ENCODE measurements around the gene ITPKB.
A peak's percentile ranks its signal among the peaks of the same experiment; 100 is the strongest.

ITPKB gene

DNA sequence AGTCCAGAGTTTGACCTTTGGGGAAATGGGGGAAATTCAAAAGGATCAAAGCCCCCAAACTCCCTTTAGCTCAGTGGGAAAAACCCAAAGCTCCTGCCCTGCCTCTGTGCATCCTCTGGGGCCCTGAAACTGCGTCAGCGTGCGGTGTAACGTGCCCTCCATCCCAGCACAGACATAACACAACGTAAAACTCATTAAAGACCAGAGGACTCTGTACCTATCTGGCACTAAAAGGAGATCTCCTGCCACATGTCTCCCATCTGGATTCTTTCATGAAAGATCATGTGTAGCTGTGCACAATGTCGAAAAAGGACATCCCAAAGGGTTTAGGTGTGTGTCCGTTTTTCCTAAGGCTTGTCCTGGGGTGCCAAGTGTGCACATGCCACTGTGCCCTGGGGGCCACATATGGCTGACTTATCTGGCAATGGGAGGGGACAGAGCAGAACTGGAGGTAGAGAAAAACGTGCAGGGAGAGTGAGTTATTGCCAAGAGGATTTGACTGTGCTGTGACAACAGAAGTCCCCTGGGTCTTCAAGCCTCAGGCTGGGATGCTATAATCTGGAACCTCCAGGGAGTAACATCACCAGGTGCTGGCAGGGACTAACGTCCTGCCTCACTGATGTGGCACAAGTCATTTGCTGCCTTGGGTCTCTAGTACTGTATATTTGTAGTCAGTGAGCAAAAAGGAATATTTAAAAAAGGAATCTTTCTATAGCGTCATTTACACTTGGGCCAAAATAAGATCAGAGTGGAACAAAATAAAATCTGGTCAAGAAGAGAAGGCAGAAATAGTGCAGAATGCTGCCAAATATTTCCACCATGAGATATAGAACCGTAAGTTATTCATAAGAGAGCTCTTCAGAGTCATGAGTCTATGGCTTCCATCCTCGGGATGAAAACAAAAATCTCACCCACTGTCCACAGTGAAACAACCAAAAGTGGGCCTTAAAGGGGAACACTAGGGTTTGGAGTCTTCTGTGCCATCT lies 52.3 kb downstream of the ITPKB start:
- no peak for DNase-seq (ENCODE audit: low spot score)
- Histone ChIP-seq H3K4me3 (no peak overlapping the region), H3K27ac (peak overlapping the region; percentile 59 to 73)
- TF ChIP-seq, protein P1, sequence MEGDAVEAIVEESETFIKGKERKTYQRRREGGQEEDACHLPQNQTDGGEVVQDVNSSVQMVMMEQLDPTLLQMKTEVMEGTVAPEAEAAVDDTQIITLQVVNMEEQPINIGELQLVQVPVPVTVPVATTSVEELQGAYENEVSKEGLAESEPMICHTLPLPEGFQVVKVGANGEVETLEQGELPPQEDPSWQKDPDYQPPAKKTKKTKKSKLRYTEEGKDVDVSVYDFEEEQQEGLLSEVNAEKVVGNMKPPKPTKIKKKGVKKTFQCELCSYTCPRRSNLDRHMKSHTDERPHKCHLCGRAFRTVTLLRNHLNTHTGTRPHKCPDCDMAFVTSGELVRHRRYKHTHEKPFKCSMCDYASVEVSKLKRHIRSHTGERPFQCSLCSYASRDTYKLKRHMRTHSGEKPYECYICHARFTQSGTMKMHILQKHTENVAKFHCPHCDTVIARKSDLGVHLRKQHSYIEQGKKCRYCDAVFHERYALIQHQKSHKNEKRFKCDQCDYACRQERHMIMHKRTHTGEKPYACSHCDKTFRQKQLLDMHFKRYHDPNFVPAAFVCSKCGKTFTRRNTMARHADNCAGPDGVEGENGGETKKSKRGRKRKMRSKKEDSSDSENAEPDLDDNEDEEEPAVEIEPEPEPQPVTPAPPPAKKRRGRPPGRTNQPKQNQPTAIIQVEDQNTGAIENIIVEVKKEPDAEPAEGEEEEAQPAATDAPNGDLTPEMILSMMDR (IDR thresholded peaks at IDR 0.05) = no peak

DNA sequence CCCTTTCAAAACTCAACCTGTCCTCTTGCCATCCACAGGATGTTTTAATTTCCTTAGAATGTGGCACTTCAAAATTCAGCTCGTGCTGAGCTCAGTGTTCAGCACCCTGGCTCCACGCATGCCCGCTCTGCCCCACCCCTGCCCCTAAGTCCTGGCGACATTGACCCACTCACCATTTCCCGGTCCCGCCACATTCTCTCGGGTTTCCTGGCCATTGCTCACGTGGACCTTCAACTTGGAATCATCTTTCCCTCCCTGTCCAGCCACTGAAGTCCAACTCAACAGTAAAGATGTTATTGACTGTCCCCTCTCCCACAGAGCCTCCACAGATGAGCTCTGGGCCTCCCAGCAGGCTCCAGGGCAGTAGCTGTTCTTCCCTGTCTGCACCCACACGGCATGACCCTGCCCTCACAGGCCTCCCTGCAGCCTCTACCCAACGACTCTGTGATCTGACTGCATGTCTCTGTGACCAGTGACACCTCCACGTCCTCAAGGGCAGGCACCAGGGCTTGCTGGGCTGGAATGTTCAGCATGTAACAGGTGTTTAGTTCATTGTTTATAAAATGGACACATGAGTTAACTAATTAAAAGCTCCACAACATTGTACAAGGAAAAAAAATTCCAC lies 53.8 kb downstream of the ITPKB start:
- H3K4me3 ChIP-seq = no peak overlapping the region
- H3K27ac ChIP-seq = no peak overlapping the region
- no peak for DNase-seq (ENCODE audit: low spot score)
- TF ChIP-seq, protein P1 (IDR thresholded peaks at IDR 0.05) = no peak

DNA sequence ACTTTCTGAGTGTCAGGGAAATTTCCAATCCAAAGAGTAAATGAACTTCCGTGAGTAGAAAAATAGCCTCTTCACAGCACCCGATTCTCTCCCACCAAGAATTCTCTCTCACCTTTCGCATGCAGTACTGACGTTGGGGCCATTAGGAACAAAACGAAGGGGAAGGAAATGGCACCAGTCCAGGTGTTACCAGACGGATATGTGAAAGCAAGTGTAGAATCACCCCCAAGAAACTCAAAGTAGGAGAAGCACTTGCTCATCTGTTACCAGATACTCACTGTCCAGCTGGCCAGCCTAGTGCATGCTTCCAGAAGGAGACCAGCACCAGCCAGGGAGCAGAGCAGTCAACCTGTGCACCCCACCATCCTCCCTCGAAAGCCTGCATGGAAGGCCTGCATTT lies 55.1 kb downstream of the ITPKB start:
- TF ChIP-seq, protein P1 (IDR thresholded peaks at IDR 0.05) = no peak
- H3K4me3 ChIP-seq = no peak overlapping the region
- no peak overlapping the region for H3K27ac ChIP-seq
- no peak for DNase-seq (ENCODE audit: low spot score)

DNA sequence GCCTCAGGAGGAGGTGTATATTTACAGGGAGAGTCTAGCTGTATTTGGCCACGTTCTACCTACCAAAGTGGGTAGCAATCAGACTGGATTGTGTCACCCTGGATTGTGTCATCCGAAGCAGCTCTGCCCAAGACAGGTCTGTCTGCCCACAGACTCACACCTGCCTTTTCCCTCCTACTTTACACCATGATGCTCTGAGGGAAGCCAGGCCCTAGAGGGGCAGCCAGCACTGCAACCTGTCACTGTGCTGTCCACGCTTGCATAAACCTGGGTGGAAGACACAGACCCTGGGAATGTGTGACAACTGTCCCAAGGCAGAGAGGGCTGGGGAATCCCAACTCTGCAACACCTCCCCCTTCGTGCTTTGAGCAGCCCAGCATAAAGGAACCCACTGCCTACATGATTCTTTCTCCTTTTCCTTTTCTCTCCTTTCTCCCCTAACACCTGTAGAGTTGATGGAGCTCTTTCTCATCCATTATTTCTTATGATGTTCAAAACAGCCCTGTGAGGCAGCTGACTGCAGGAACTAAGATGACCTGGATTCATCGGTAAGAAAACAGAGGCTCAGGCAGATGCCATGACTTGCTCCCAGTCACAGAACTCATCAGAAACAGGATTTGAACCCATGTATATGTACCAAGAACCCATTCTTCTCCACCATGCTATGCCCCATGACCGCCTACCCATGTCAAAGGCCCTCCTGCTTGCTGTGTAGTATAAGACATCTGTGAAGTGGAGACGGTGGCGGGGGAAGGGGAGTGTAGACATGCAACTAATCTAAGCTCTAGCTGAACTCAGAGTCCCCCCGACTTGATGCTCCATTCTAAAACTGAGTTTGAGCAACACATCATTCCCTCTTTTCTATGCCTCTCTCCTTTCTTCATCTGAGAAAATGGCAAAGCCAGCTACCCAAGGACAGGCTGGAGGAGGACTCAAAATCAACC lies 55.9 kb downstream of the ITPKB start:
- no peak for DNase-seq (ENCODE audit: low spot score)
- no peak overlapping the region for H3K27ac ChIP-seq
- TF ChIP-seq, protein P1 (IDR thresholded peaks at IDR 0.05) = no peak
- H3K4me3 ChIP-seq = no peak overlapping the region

DNA sequence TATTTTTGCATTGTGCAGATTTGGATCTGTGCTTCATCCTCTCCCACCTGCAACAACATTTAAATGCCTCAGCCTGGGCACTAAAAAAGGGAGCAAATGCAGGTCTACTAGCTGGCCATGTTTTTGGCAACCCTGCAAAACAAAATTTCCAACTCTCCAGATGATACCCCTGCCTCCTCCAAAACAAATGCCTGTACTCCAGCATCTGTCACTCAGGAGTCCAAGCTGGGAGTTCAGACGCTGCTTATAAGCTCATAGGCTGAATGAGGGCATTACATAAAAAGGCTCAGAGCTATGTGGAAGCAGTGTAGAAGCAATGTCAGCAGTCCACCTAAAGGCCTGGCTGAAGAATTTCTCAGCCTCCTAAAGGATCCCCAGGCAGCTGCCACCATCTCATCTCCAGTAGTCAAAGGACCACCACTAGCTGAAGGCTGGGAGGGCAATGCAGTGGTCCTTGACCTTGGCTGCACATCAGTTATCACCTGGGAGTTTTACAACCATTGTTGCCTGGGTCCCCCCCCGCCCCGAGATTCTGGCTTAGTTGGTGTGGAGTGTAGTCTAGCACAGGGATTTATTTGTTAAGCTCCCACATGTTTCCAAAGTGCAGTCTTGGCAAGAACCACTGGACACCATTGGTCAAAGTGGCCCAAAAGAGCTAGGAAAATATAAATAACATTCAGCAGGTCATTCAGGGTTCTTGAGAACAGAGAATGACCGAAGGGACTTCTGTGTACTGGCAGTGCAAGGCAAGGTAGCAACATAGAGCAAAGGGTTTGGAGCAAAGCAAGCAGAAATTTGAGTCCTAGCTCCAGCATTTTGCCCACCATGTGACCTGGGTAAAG lies 57.2 kb downstream of the ITPKB start:
- DNase-seq (ENCODE audit: low spot score) = no peak
- Histone ChIP-seq H3K27ac (no peak overlapping the region), H3K4me3 (no peak overlapping the region)
- TF ChIP-seq, protein P1 (IDR thresholded peaks at IDR 0.05) = no peak

DNA sequence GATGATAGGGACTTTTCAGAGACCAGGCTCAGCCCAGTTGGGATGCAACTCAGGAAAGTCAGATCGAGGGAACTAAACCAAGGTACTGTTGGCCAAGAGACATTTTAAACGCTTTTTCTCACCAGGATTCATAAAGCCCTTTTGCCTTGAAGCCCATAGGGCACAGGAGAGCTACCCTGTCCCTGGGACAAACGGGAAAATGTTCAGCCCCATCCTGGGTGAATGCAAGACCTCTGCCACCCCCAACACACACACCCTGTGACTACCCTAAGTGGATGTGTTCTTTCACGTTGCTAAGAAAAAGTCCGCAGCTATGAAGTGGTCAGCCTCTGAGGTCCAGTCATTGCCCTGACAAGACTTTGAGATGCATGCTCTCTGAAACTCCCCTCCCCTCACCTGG lies 58.4 kb downstream of the ITPKB start:
- peak overlapping the region; percentile 95 to 97 for H3K27ac ChIP-seq
- peak overlapping the region; percentile 69 for H3K4me3 ChIP-seq
- TF ChIP-seq, protein P1 (IDR thresholded peaks at IDR 0.05) = no peak
- no peak for DNase-seq (ENCODE audit: low spot score)

Data from coronary artery (tissue), 2 donors.